ENCODE measurements around the gene ASRGL1.

DNA sequence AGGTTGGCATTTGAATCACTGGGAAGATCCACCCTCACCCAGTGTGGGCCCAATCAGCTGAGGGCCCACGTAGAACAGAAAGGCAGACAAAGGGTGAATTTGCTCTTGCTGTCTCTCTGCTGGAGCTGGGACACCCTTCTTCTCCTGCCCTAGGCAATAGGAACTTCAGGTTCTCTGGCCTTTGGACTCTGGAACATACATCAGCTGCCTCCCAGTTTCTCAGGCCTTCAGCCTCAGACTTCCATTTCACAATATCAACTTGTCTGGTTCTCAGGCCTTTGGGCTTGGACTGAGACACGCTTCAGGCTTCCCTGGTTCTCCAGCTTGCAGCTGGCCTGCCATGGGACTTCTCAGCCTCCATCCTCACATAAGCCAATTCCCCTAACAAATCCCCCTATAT is 14.7 kb upstream of the ASRGL1 start:
- TF ChIP-seq TCF4 (CRISPR knock-in tag; IDR thresholded peaks at IDR 0.05; ENCODE audit: borderline replicate concordance) (no peak), ZFP3 (CRISPR knock-in tag; IDR thresholded peaks at IDR 0.05) (no peak)

Measured in SK-N-SH treated with all-trans-retinoic acid at 6 μM for 48 hours (cell line).